GM18870 (cell line): ENCODE results near the gene ECI1.

Experiments
- ATAC-seq: cut with Tn5 transposase; IDR thresholded peaks from one replicate; pipeline ENCODE4 v1.9.1; 2021; ENCODE audit warnings: moderate library complexity; ENCODE audit not compliant: unreplicated experiment

ECI1 gene

GRCh38 chr16:2197765-2198164, 53.6 kb downstream of the ECI1 start:
- ATAC-seq = no peak

- no peak for ATAC-seq
Observed at GRCh38 chr16:2196981-2197511, 54.3 kb downstream of the ECI1 start.

- no peak for ATAC-seq
Observed at GRCh38 chr16:2196162-2196980, 55.0 kb downstream of the ECI1 start, which contains the start of gene CASKIN1. CASKIN1 (minus strand) TSS chr16:2196605; CDS start chr16:2196432, 173 bp downstream.

- no peak for ATAC-seq
Observed at GRCh38 chr16:2195322-2196161, 55.8 kb downstream of the ECI1 start.

- ATAC-seq = no peak
Observed at GRCh38 chr16:2194852-2195321, 56.5 kb downstream of the ECI1 start.

- ATAC-seq = no peak
Observed at GRCh38 chr16:2194166-2194834, 57.1 kb downstream of the ECI1 start.

GRCh38 chr16:2191446-2191706, 60.0 kb downstream of the ECI1 start:
- no peak for ATAC-seq

GRCh38 chr16:2190659-2191445, 60.5 kb downstream of the ECI1 start:
- no peak for ATAC-seq

GRCh38 chr16:2190002-2190658, 61.3 kb downstream of the ECI1 start:
- ATAC-seq = no peak
